C4-2B (cell line): ENCODE data around the gene HDAC4.

Source experiments
- ZFX ChIP-seq: fragments of 450-650 bp; IDR thresholded peaks from 2 replicates; pipeline ENCODE4 v1.6.1; 2017
- TF ChIP-seq, protein P1 (sequence below): fragments of 450-650 bp; conservative IDR thresholded peaks from 2 replicates; pipeline ENCODE4 v1.5.1; 2017; ENCODE audit warnings: mild to moderate bottlenecking

- TF ChIP-seq, protein P1, sequence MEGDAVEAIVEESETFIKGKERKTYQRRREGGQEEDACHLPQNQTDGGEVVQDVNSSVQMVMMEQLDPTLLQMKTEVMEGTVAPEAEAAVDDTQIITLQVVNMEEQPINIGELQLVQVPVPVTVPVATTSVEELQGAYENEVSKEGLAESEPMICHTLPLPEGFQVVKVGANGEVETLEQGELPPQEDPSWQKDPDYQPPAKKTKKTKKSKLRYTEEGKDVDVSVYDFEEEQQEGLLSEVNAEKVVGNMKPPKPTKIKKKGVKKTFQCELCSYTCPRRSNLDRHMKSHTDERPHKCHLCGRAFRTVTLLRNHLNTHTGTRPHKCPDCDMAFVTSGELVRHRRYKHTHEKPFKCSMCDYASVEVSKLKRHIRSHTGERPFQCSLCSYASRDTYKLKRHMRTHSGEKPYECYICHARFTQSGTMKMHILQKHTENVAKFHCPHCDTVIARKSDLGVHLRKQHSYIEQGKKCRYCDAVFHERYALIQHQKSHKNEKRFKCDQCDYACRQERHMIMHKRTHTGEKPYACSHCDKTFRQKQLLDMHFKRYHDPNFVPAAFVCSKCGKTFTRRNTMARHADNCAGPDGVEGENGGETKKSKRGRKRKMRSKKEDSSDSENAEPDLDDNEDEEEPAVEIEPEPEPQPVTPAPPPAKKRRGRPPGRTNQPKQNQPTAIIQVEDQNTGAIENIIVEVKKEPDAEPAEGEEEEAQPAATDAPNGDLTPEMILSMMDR, result no peak
- TF ChIP-seq ZFX, result no peak
Measured at GRCh38 chr2:239019183-239019581, 381.6 kb downstream of the HDAC4 start.
